HG02798 (cell line): ENCODE results near the gene REXO1.

Experiments used
- ATAC-seq: cut with Tn5 transposase; IDR thresholded peaks from one replicate; pipeline ENCODE4 v1.9.1; 2021; ENCODE audit warnings: mild to moderate bottlenecking; ENCODE audit not compliant: unreplicated experiment, poor library complexity

REXO1 gene

DNA sequence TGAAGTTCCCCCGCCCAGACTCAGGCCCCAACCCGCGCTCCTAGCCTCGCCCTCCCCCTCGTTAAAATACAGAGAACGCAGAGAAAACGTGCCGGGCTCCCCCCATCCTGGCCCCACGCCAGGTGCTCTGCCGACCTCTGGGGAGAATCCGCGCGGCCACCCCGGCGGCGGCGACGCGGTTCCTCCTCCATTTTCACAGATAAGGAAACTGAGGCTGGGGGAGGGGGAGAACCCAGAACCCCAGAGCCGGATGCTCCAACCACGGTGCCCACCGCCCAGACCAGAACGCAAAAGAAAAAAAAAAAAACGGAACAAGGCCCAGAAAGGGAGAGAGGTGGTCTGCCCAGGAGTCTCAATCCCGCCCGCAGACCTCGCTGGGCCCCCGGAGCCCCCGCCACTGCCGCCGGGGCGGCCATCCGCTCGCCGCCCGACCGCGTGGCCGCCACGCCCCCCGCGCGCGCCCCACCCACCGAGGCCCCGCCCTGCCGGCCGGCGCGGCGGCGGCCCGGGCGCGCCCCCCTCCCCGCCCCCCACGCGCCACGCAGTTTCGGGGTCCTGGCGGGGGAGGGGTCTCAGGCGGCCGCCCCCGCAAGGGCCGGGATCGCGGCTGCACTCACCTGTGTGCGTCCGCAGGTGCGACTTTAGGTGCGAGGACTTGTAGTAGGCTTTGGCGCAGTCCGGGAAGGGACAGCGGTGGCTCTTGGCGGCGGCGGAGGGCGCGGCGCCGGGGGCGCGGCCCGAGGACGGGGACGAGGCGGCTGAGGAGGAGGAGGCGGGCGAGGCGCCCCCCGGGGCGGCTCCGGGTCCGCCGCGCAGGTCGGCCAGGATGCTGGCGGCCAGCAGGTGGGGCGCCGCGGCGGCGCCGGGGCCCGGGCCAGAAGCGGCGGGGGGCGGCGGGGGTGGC is 14.4 kb upstream of the REXO1 start:
- peak; percentile 0 for ATAC-seq

DNA sequence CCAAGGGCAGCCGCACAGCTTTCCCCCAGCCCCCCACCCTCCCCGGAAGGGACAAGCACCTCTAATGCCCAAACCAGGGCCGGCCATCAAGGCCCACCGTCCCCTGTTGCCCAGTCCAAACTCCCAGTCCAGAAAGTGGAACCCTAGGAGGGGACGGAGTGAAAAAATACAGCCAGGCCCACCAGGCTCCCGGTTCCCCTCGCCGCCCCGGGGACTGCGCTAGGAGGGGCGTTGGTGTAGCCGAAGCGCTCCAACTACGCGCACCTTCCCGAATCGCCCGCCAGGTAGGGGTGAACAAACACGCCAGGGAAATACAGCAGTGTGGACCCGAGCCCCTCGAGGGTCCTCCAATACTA is 13.8 kb upstream of the REXO1 start:
- ATAC-seq: no peak

DNA sequence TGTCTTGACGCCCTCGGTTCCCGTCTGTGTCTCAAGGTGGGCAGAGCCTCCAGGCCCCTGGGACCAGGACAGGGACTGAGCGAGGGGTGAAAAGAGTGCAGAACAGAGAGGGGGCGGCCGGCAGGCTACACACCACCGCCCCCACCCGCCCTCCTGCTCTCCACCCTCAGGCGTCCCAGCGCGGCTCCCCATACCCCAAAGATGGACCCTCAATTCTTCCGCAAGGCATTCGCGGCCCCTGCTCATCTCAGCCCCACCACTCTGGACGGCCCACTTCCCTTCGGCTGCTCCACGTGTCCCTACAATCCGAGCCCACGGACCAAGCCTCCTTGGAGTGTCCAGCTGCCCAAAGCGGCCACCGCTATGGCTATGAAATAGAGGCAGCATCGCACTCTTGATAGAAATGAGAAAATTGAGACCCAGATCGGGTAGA is 13.3 kb upstream of the REXO1 start:
- no peak for ATAC-seq

DNA sequence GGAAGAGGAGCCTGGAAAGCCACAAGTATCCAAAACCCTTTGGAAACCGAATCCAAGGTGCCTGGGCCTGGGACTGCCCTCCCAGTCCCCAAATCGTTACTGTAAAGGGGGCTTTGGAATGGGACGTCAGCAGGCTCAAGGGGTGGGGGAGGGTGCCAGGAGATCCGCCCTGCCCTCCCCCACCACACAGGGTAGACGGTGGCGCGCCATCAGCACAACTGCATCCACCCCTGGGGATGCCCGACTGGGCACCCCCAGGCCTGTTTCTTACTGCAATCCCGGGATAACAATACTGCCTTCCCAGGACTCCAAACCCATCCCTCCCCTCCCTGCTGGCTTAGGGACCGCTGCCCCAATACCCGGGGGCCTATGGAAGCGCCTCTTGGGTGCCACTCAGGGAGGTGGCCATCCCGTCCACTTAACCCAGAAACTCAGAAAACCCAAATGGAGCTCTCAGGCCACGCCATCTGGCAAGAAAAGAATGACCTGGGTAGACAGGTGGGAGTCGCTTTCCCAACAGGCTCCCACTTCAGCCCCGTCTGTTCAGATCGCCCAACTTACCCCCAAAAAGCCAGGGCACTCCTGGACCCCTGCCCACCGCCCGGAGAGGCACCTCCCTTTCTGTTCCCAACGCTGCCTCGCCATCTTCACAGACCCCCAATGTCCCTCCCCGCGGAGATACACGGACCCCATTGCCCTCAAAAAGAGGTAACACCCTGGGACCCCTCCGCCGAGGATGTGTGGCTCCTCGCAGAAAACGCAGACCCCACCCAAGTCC is 12.7 kb upstream of the REXO1 start:
- ATAC-seq: no peak

DNA sequence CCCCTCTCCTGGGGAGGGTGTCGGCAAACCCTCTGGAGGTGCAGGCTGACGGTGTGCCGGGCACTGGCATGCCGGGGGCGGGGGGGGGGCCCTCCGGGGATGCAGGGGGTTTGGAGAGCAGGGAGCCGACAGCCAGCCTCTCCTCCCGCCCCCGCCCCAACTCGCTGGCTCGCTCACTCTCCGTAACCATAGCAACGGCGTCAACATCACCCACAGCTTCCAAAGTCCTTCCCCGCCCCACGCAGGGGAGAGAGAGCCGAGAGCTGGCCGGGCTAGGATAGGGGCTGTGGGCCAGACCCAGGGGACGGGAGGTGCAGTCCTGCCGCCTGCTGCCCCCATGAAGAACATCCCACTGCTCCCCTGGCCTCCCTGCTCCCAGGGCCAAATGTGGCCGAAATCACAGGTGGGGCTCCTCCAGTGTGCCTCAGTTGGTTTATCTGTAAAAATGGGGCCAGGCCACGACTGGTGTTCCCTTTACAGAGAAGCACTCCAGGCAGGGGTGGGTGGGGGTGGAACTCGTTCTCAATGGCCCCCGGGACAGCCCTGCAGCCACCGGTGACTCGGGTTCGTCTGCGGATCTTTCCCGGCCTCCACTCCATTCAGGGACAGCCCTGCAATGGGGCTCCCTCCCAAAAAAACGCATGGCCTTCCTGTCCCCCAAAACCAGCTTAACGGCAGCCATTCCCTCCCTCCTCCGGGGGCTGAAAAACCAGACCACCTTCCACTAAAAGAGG is 11.9 kb upstream of the REXO1 start:
- ATAC-seq: no peak

DNA sequence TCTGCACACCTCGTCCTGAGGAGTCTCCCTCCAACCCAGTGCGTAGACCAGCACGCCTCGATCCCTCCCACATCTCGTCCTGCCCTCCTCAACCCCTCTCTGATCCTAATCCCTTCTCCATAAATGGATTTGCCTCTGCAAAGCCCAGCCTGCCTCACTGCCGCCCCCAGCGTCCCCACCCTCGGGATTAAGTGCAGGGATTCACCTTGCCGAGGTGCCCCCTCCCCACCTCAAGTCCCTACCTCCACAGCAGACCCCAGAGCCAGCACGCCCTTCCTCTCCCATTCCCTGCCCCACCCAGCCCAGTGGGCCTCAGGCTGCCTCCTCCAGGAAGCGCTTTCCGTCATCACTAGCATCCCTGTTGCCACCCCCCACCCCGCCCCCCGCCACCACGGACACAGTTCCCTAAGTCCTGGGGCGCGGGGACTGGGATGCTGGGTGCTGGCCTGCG is 11.1 kb upstream of the REXO1 start:
- no peak for ATAC-seq

DNA sequence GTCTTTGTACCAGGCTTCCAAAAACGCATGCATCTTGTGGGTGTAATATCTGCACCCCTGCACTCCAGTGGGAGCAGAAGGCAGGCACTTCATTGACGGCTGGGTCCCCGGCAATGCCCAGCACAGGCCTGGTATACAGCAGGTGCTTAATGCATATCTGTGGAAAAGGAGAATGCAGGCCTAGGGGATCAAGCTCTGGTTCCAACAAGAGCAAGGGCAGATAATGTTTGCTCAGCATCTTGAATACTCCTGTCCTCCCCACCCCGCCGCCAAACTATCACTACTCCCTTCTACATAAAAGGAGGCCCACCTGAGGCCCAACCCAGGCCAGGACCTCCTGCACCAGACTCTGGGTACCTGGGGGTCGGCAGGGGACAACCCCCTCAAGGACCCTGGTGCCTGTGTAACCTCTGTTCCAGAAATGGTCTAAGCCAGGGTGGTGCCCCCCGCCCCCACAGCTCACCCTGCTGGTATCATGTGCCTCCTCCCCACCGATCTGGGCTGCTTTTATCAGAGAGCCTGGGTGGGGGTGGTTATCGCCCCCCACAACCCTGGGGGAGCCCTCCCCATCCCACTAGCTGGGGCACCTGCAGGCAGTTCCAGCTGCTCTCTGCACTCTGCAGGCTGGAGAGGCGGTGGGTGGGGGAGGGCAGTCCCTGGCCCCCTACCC is 10.3 kb upstream of the REXO1 start:
- ATAC-seq: no peak

DNA sequence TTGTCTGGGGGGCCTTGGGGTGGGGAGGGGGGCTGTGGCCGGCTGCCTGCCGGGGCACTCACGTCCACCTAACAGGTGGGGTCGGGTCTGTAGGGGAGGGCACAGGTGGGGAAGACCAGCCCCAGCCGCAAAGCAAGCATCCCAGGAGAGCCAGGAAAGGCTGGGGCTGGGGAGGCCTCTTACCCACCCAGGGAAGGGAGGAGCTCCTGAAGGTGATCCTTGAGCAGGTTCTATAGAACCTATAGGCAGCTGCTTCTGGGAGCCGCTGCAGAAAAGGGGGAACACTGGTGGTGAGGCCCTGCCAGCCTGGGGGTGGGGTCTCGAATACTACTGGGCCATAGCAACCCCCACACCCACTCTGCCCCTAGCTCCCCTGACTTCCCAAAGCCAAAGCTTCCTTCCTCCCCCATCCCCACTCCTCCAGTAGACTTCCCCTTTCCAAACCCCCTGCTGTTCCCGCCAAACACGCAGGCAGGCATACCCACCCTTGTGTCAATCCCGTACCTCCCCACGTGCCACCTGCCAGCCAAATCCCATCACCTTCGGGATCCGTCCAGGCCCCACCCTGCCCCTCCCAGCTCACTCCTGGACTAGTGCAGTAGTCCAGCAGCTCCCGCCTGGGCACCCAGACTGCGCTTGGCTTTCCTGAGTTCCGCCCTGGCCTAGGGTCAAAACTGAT is 9.5 kb upstream of the REXO1 start:
- no peak for ATAC-seq

DNA sequence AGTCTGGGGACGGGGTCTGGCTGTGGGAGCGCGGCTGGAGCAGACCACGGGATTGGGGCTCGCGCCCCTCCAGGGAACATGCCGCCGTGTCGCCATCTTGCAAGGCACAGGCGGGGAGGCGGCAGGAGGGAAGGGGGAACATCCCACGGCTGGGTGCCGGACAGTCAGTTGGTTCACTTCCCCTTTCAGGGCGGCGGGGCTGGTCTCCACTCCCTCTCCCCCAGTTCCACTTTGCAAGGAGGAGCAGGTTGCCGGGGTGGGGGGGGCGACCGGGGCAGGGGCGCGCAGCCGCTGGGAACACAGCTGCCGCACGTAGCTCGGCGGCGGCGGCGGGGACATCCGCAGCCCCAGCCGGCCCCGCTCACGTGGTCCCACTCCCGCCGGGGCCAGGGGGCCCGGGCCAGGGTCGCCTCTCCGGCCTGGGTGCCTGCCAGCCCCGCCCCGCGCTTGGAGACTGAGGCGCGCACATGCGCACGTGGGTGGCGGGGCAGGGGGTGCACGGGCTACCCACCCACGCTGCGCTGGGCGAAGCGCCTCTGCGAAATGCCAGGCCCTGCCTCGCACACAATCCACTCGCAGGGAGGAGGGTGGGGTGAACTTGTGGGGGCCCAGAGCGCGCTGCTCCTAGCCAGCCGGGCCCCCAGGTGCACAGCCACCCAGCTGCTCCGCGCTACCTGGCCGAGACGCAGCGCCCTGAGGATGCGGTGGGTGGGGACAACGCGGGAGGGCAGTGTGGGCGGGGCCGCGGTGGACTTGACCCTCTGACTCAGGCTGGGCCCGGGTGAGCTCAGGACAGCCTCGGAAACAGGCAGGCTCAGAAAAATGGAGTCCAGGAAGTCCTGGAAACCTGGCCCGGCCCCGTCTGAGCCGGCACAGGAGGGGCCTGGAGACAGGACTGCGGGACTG is 8.7 kb upstream of the REXO1 start:
- ATAC-seq: peak; percentile 25

DNA sequence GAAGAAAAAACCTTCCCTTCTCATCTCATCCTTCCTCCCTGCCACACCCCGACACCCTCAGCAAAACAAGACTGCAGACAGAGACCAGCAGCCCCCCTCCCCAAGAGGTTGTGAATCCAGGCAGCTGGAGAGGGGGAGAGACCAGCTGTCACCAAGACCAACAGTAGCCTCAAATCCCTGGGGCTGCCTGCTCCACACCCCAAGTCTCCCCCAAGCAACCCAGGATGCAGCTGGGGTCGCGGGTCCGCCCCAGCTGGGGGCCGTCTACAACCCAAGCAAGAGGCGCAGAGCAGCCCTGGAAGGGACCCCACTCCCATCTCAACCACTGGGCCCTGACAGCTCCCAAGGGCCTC is 8.0 kb upstream of the REXO1 start:
- ATAC-seq: no peak

DNA sequence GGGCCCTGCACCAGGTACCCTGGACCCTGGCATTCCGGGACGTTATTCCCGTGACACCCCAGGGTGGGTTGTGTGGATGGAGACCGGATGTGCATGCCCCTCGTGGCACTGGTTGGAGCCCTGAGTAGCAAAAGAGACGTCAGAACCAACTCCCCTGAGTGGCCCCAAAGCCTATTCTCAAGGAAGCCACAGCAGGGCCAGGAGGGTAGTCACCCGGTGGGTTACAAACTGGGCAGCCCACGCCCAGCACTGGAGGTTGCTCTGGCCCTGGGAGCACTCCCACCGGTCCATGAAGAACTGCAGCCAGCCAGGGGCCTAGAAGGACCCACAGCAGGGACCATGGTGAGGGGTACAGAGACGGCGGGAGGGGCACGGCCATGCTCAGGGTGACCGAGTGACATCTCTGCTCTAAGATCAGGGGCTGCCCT is 7.6 kb upstream of the REXO1 start:
- ATAC-seq: no peak

DNA sequence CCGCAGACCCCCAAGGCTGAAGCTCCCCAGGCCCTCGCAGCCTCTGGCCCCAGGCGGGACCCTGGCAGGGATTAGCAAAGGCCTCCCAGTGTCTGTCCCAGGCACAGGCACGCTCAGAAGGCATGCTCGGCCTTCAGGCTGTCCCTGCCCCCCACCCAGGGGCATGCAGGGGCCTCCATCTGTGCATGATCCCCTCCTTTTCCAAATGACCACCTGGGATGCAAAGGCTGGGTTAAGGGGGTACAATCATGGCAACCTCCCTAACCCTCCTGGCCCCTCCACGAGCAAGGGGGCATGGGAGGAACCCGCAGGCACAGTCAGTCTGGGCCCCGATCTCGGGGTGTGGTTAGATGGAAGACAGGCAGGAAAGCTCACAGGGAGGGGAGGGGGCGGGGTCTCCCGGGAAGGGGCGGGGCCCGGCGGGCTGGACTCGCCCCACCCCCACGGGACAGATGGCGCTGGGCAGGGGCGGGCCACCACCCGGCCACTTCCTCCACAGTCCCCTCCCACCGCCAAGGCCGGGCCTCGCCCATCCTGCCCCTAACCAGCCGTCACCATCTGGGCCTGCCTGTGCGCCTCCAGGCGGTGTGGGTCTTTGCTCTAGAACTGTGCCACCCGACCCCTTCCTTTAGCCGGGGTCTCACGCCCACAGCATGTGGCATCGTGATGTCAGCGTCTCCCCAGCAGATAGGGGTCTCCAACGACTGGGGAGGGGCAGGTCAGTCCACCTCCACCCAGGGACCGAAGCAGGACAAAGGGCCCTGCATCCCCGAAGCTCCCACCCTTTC is 7.0 kb upstream of the REXO1 start:
- ATAC-seq: peak; percentile 63

DNA sequence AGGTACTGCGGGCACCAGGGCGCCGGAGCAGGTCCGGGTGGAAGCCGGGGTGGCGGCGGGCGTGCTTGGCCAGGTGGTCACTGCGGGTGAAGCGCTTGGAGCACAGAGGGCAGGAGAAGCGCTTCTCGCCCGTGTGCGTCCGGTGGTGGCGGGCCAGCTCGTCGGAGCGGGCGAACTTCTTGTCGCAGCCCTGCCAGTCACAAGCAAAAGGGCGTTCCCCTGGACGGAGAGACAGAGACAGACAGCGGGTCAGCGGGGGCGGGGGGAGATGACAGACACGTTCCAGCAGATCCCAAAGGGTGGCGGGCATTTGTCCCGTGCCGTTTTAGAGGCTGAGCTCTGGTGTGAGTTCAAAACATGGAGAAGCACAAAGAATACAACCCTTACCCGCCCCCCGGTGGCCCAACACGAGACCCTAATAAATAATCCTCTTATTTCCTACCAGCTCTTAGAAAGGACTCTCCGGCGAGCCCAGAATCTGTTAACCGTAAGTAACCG is 6.3 kb upstream of the REXO1 start:
- ATAC-seq: no peak

DNA sequence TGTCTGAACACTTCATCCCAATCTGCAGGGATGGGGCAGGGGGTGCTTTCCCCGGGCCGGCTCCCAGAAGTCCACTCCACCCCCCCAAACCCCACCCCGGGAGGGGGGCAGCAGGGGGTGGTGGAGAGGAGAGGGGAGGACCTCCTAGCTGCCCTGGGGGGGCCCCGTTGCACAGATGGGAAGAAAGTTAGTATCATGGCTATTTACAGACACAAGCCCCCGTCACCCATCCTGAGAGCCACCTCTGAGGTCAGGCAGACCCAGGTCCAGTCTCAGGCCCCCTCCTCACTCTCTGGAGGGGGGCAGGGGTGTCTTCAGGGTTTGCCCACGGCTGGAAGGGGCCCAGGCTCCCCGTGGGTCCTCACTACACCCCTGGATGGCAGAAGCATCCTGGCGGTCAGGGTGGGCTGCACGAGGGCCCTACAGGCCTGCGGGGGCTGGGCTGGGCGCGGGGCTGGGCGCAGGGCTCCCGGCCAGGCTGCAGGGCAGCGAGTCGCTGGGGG is 5.8 kb upstream of the REXO1 start:
- no peak for ATAC-seq

DNA sequence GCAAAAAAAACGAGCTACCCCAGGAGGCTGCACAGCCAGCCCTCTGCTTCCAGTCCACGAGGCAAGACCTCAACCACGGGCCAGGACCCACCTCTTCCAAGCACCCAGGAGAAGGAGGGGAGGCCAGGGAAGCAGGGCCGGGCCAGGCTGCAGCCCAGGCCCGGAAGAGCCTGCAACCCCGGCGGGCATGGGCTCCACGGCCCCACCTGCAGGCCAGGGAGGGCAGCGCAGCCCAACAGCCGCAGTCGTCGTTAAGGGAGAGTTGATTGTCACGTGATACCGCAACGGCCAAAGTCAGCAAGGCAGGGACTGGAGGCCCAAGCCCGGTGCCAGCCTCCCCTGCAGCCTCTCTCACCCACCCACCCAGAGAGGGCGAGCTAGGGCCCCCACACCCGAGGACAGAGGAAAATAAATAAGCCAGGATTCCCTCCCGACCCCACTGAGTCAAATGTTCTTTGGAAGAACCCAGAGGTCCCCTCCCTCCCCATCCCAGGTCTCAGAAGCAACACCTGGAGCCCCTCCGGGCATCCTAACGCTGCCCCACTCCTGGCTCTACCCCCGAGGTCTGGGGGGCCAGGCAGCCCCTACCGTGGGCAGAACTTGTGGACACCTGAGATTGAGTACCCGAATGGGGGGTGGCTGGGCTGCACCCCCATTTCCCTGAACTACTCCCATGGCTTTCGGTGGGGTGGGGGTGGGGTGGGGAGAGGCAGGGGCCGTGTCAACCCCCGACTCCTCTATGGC is 5.2 kb upstream of the REXO1 start:
- no peak for ATAC-seq

DNA sequence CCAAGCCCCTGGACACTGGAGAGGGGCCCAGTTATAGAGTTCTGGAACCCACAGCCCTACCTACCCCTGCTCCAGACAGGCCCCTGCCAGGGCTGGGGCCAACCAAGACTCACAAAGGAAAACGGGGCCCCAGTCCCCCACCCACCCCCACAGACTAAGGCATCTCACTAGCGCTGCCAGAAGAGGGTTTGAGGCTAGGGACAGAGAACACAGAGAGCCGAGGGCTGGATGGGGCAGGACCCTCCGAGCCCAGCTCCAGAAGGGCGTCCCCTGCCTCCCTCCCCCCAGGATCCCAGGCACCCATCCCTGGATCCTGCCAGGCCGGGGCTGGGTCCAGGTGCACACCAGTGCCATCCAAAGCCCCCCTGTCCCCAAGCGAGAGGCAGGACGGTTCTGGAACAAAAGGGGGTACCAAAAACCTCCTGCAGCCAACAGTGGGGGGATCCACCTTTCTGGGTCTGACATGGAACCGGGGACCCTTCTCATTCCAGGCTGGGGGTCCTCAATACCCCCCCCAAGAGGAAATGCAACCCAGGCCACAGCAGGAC is 4.4 kb upstream of the REXO1 start:
- no peak for ATAC-seq
